Liver (tissue), 9 donors: ENCODE measurements around the gene CFAP53. TPM values are rescaled to one million over a fixed set of nuclear protein-coding genes. Genes with fewer than 3 reads are reported as not detected.
A peak's percentile ranks its signal among the peaks of the same experiment; 100 is the strongest.

ENCODE experiments used
- DNase-seq: peaks from one replicate; pipeline ENCODE4 v3.0.0-alpha.2; 2017; ENCODE audit warnings: low spot score
- H3K27ac ChIP-seq, 2 donors: one replicate each; pipeline ENCODE4 v1.7.0; 2013; ENCODE audit warnings: inconsistent platforms in 2 of 2, low read length in 2 of 2, control low read depth in 1 of 2, low read depth in 1 of 2, mild to moderate bottlenecking in 1 of 2
- H3K27me3 ChIP-seq, 4 donors: one replicate each; pipeline versions ENCODE4 v1.6.1 to v1.7.0; 2013; ENCODE audit warnings: low read length in 3 of 4, inconsistent platforms in 1 of 4, mild to moderate bottlenecking in 1 of 4, moderate library complexity in 1 of 4; ENCODE audit not compliant: control insufficient read depth in 4 of 4, insufficient read depth in 4 of 4
- H3K36me3 ChIP-seq, 4 donors: one replicate each; pipeline versions ENCODE4 v1.6.1 to v1.7.0; 2013; ENCODE audit warnings: low read length in 3 of 4, mild to moderate bottlenecking in 3 of 4, low read depth in 1 of 4, moderate library complexity in 1 of 4; ENCODE audit not compliant: control insufficient read depth in 4 of 4, insufficient read depth in 3 of 4
- H3K4me1 ChIP-seq, 4 donors: one replicate each; pipeline versions ENCODE4 v1.6.1 to v1.7.0; 2013; ENCODE audit warnings: low read length in 3 of 4, mild to moderate bottlenecking in 3 of 4, moderate library complexity in 1 of 4; ENCODE audit not compliant: control insufficient read depth in 4 of 4, insufficient read depth in 4 of 4
- H3K4me3 ChIP-seq, 3 donors: one replicate each; pipeline versions ENCODE4 v1.6.1 to v1.7.0; 2013; ENCODE audit warnings: low read length in 3 of 3, control low read depth in 1 of 3, low read depth in 1 of 3, mild to moderate bottlenecking in 1 of 3
- H3K9ac ChIP-seq, 2 donors: one replicate each; pipeline ENCODE4 v1.7.0; 2013; ENCODE audit warnings: low read length in 2 of 2, mild to moderate bottlenecking in 2 of 2, moderate library complexity in 2 of 2, control low read depth in 1 of 2, low read depth in 1 of 2
- H3K9me3 ChIP-seq, 4 donors: one replicate each; pipeline versions ENCODE4 v1.6.1 to v1.7.0; 2013; ENCODE audit warnings: low read length in 3 of 4; ENCODE audit not compliant: control insufficient read depth in 4 of 4
- ATF3 ChIP-seq: IDR thresholded peaks from 2 replicates; pipeline ENCODE4 v1.6.1; 2016; ENCODE audit warnings: antibody characterized with exemption
- CTCF ChIP-seq: fragments of 150-350 bp; IDR thresholded peaks from 2 replicates; pipeline ENCODE4 v1.5.1; 2017; ENCODE audit warnings: improper control_type of control experiment, low read depth, low read length; ENCODE audit not compliant: missing input control
- EGR1 ChIP-seq, 2 donors: IDR thresholded peaks; 2 replicates each; pipeline ENCODE4 v1.6.1; 2016 to 2018; ENCODE audit warnings: antibody characterized with exemption in 2 of 2, low read depth in 2 of 2
- FOXA1 ChIP-seq: IDR thresholded peaks from 2 replicates; pipeline ENCODE4 v1.6.1; 2016; ENCODE audit warnings: antibody characterized with exemption
- FOXA2 ChIP-seq: IDR thresholded peaks from 2 replicates; pipeline ENCODE4 v1.6.1; 2016; ENCODE audit warnings: antibody characterized with exemption
- JUND ChIP-seq, 2 donors: IDR thresholded peaks; 2 replicates each; pipeline ENCODE4 v1.6.1; 2016; ENCODE audit warnings: antibody characterized with exemption in 2 of 2
- MAX ChIP-seq: IDR thresholded peaks from 2 replicates; pipeline ENCODE4 v1.6.1; 2016; ENCODE audit warnings: antibody characterized with exemption
- RAD21 ChIP-seq, 2 donors: IDR thresholded peaks; 2 replicates each; pipeline ENCODE4 v1.6.1; 2016; ENCODE audit warnings: antibody characterized with exemption in 2 of 2, mild to moderate bottlenecking in 2 of 2
- REST ChIP-seq: IDR thresholded peaks from 2 replicates; pipeline ENCODE4 v1.6.1; 2016; ENCODE audit warnings: antibody characterized with exemption, mild to moderate bottlenecking
- SP1 ChIP-seq: IDR thresholded peaks from 2 replicates; pipeline ENCODE4 v1.6.1; 2018; ENCODE audit warnings: antibody characterized with exemption, mild to moderate bottlenecking
- TAF1 ChIP-seq: conservative IDR thresholded peaks from 2 replicates; pipeline ENCODE4 v1.6.1; 2016; ENCODE audit warnings: antibody characterized with exemption, mild to moderate bottlenecking
- WGBS: extraction: QIAGEN DNeasy Blood & Tissue Kit; methylation state at CpG from one replicate; pipeline ENCODE4 v1.1.7; 2013; 5-methylcytosine and 5-hydroxymethylcytosine counted together
- polyA plus RNA-seq, 2 donors: library from polyadenylated mRNA; stranded (reverse) in 1 of 2; unstranded in 1 of 2; fragments of 200-250 nt in 1 of 2; fragments of >200 nt in 1 of 2; fragmentation: Nextera tagmentation in 1 of 2; extraction: Ambion mirVana in 1 of 2; gene quantifications; one replicate each; pipeline versions ENCODE4 v1.2.1 to v1.2.3, GENCODE V29; 2013 to 2015
- total RNA-seq, 2 donors: library from RNA; depleted of rRNA; stranded (reverse); fragments of >200 nt; gene quantifications; one replicate each; pipeline ENCODE4 v1.2.3, GENCODE V29; 2014
- donor health status: healthy.
- donor health status: healthy.
- donor health status: healthy.
- donor health status: healthy.
- donor health status: healthy.

Gene CFAP53
- total and polyA plus RNA-seq, 4 donors = 0.05 to 0.14 (median 0.09) TPM

- Histone ChIP-seq H3K27me3 (peaks cover 0 to 5% (median 0%) of the 10 kb centered on the region in 4 donors), H3K9ac (no peak overlapping the region), H3K9me3 (no peaks in the 10 kb centered on the region), H3K36me3 (no peaks in the 10 kb centered on the region), H3K27ac (no peak overlapping the region), H3K4me1 (peaks cover 0 to 4% (median 0%) of the 10 kb centered on the region in 4 donors), H3K4me3 (no peak overlapping the region)
- no peak for DNase-seq
- 53% methylated on average over 1 of the region's 1 CpG for WGBS
- TF ChIP-seq FOXA2 = no peak
- no peak for TF ChIP-seq JUND (IDR thresholded peaks at IDR 0.05)
- TF ChIP-seq MAX = no peak
- no peak for TF ChIP-seq EGR1 (IDR thresholded peaks at IDR 0.05; ENCODE audit: low read depth in 2 of 2)
- TF ChIP-seq RAD21 (IDR thresholded peaks at IDR 0.05) = no peak
- TF ChIP-seq REST = no peak
- no peak for TF ChIP-seq ATF3
- no peak for TF ChIP-seq SP1
- no peak for TF ChIP-seq CTCF
- TF ChIP-seq FOXA1 = no peak
- TF ChIP-seq TAF1 = no peak
Observed at GRCh38 chr18:50207722-50208121, 58.6 kb downstream of the CFAP53 start.

GRCh38 chr18:50203801-50204604 lies 62.3 kb downstream of the CFAP53 start:
- Histone ChIP-seq H3K27me3 (peaks cover 0 to 5% (median 0%) of the 10 kb centered on the region in 4 donors), H3K4me3 (no peak overlapping the region), H3K9me3 (no peaks in the 10 kb centered on the region), H3K9ac (no peak overlapping the region), H3K4me1 (peaks cover 0 to 4% (median 0%) of the 10 kb centered on the region in 4 donors), H3K36me3 (no peaks in the 10 kb centered on the region), H3K27ac (no peak overlapping the region)
- WGBS = 25% methylated on average over 24 of the region's 24 CpGs
- TF ChIP-seq EGR1 (IDR thresholded peaks at IDR 0.05; ENCODE audit: low read depth in 2 of 2) (no peak), CTCF (peak; percentile 59), RAD21 (IDR thresholded peaks at IDR 0.05) (peak; percentile 91 to 93)
- DNase-seq = peak; percentile 41
